K562 (cell line): ENCODE measurements around the gene ABHD16A. TPM values are rescaled to one million over a fixed set of nuclear protein-coding genes. Genes with fewer than 3 reads are reported as not detected.
A peak's percentile ranks its signal among the peaks of the same experiment; 100 is the strongest.

Source experiments
- ARID1B ChIP-seq: fragments of 450-650 bp; IDR thresholded peaks from 2 replicates; pipeline ENCODE4 v1.6.1; 2016; ENCODE audit warnings: antibody characterized with exemption, mild to moderate bottlenecking, inconsistent platforms
- CBFA2T2 ChIP-seq: fragments of 450-650 bp; conservative IDR thresholded peaks from 2 replicates; pipeline ENCODE4 v1.6.1; 2017; ENCODE audit warnings: mild to moderate bottlenecking
- EGR1 ChIP-seq: fragments of 450-650 bp; conservative IDR thresholded peaks from 2 replicates; pipeline ENCODE4 v1.6.1; 2017; ENCODE audit warnings: mild to moderate bottlenecking
- EP300 ChIP-seq: IDR thresholded peaks from 2 replicates; pipeline ENCODE4 v1.6.1; 2012; ENCODE audit warnings: low read length, improper control_type of control experiment
- ETV5 ChIP-seq: sonication (generic); formaldehyde crosslinking; IDR thresholded peaks from 2 replicates; pipeline ENCODE4 v1.4.0; 2020; ENCODE audit warnings: low read depth, mild to moderate bottlenecking, missing genetic modification reagents
- HSF4 ChIP-seq: fragments of 250-450 bp; sonication (Bioruptor Pico); IDR thresholded peaks from 2 replicates; pipeline ENCODE4 v2.1.2; 2022; ENCODE audit warnings: mild to moderate bottlenecking, moderate library complexity, borderline replicate concordance
- JUND ChIP-seq, 2 experiments: IDR thresholded peaks; 2 replicates in 1 of 2; 3 replicates in 1 of 2; pipeline ENCODE4 v1.6.1; 2011; ENCODE audit warnings: borderline replicate concordance in 2 of 2, low read depth in 2 of 2, low read length in 2 of 2, improper control_type of control experiment in 1 of 2, missing biosample characterization in 1 of 2, missing genetic modification characterization in 1 of 2, missing genetic modification reagents in 1 of 2
- KAT8 ChIP-seq: fragments of 450-650 bp; IDR thresholded peaks from 2 replicates; pipeline ENCODE4 v1.6.1; 2016; ENCODE audit warnings: low read depth, mild to moderate bottlenecking
- L3MBTL2 ChIP-seq: fragments of 450-650 bp; IDR thresholded peaks from 2 replicates; pipeline ENCODE4 v1.6.1; 2016; ENCODE audit warnings: mild to moderate bottlenecking, moderate library complexity
- MEF2D ChIP-seq: conservative IDR thresholded peaks from 2 replicates; pipeline ENCODE4 v1.6.1; 2016; ENCODE audit warnings: low read depth, missing genetic modification characterization, missing compliant biosample characterization
- MIER1 ChIP-seq: fragments of 450-650 bp; IDR thresholded peaks from 2 replicates; pipeline ENCODE4 v1.6.1; 2016; ENCODE audit warnings: antibody characterized with exemption, mild to moderate bottlenecking, low read depth
- NR4A1 ChIP-seq, 2 experiments: fragments of 250-450 bp in 1 of 2; fragments of 450-650 bp in 1 of 2; sonication (Bioruptor Pico) in 1 of 2; IDR thresholded peaks; 2 replicates each; pipeline versions ENCODE4 v1.4.0 to v1.6.1; 2016 to 2020; ENCODE audit warnings: mild to moderate bottlenecking in 2 of 2, missing compliant biosample characterization in 1 of 2, missing genetic modification characterization in 1 of 2, moderate library complexity in 1 of 2
- SMAD4 ChIP-seq: fragments of 250-450 bp; sonication (Bioruptor Pico); conservative IDR thresholded peaks from 2 replicates; pipeline ENCODE4 v1.8.0; 2021; ENCODE audit warnings: inconsistent platforms, mild to moderate bottlenecking, moderate library complexity
- SMARCA4 ChIP-seq: fragments of 450-650 bp; IDR thresholded peaks from 2 replicates; pipeline ENCODE4 v1.6.1; 2016
- SPI1 ChIP-seq: IDR thresholded peaks from 2 replicates; pipeline ENCODE4 v1.6.1; 2011; ENCODE audit warnings: low read depth, low read length, control low read depth, borderline replicate concordance
- TCF3 ChIP-seq: sonication (generic); formaldehyde crosslinking; IDR thresholded peaks from 2 replicates; pipeline ENCODE4 v1.4.0; 2020; ENCODE audit warnings: mild to moderate bottlenecking, missing genetic modification reagents
- THRAP3 ChIP-seq: fragments of 450-650 bp; IDR thresholded peaks from 2 replicates; pipeline ENCODE4 v1.6.1; 2016; ENCODE audit warnings: mild to moderate bottlenecking, inconsistent platforms, borderline replicate concordance
- ZBTB8A ChIP-seq: fragments of 450-650 bp; IDR thresholded peaks from 2 replicates; pipeline ENCODE4 v1.6.1; 2018; ENCODE audit warnings: mild to moderate bottlenecking, moderate library complexity; ENCODE audit not compliant: partially characterized antibody
- ZC3H11A ChIP-seq: IDR thresholded peaks from 2 replicates; pipeline ENCODE4 v1.6.1; 2012; ENCODE audit warnings: low read depth, low read length, improper control_type of control experiment
- ZFPM2 ChIP-seq: fragments of 250-450 bp; sonication (Bioruptor Pico); IDR thresholded peaks from 2 replicates; pipeline ENCODE4 v1.5.1; 2022; ENCODE audit warnings: mild to moderate bottlenecking
- ZFX ChIP-seq: sonication (generic); formaldehyde crosslinking; IDR thresholded peaks from 2 replicates; pipeline ENCODE4 v1.8.0; 2022; ENCODE audit warnings: mild to moderate bottlenecking, missing genetic modification reagents, moderate library complexity
- ZNF583 ChIP-seq: fragments of 250-450 bp; sonication (Bioruptor Pico); IDR thresholded peaks from 2 replicates; pipeline ENCODE4 v1.4.0; 2020
- polyA plus RNA-seq, 8 experiments: library from polyadenylated mRNA; depleted of rRNA in 4 of 8; stranded (reverse) in 5 of 8; unstranded in 3 of 8; fragments of >200 nt; fragmentation: Nextera tagmentation in 2 of 8; fragmentation: Illumina TruSeq in 1 of 8; extraction: Ambion mirVana in 2 of 8; extraction: Trizol in 1 of 8; gene quantifications; 2 replicates each; pipeline versions ENCODE4 v1.2.1 to v1.2.3, GENCODE V29; 2011 to 2014; ENCODE audit warnings: inconsistent platforms in 1 of 8, missing spikeins in 1 of 8
- total RNA-seq, 7 experiments: library from RNA; depleted of rRNA in 6 of 7; stranded (reverse); fragments of >200 nt in 6 of 7; fragmentation: Illumina TruSeq in 2 of 7; extraction: Trizol in 2 of 7; gene quantifications; 2 replicates each; pipeline versions ENCODE4 v1.2.1 to v1.2.3, GENCODE V29; 2011 to 2021; ENCODE audit warnings: low replicate concordance in 1 of 7
- TF ChIP-seq, protein P1 (sequence below), 3 experiments: fragments of 200-800 bp in 1 of 3; sonication (Bioruptor generic) in 1 of 3; sonication (generic) in 1 of 3; formaldehyde crosslinking in 1 of 3; IDR thresholded peaks; 2 replicates each; pipeline versions ENCODE4 v1.6.1 to v1.8.0; 2016 to 2022; ENCODE audit warnings: mild to moderate bottlenecking in 2 of 3, missing compliant biosample characterization in 2 of 3, missing genetic modification characterization in 2 of 3, missing genetic modification reagents in 1 of 3
- TF ChIP-seq, protein P2 (sequence below), 3 experiments: IDR thresholded peaks in 2 of 3; conservative IDR thresholded peaks in 1 of 3; 2 replicates each; pipeline ENCODE4 v1.5.1; 2011 to 2012; ENCODE audit warnings: low read length in 3 of 3, mild to moderate bottlenecking in 3 of 3, control low read depth in 2 of 3, improper control_type of control experiment in 1 of 3, inconsistent platforms in 1 of 3, low read depth in 1 of 3, mixed read lengths in 1 of 3, moderate library complexity in 1 of 3; ENCODE audit not compliant: insufficient read depth in 2 of 3
- TF ChIP-seq, protein P3 (sequence below), 2 experiments: fragments of 250-450 bp in 1 of 2; fragments of 450-650 bp in 1 of 2; sonication (Bioruptor Pico) in 1 of 2; IDR thresholded peaks; 2 replicates each; pipeline versions ENCODE4 v1.6.1 to v1.8.0; 2016 to 2021; ENCODE audit warnings: mild to moderate bottlenecking in 2 of 2, moderate library complexity in 2 of 2, missing compliant biosample characterization in 1 of 2, missing genetic modification characterization in 1 of 2

Gene ABHD16A
- total and polyA plus RNA-seq, 9 of the 15 experiments (the other 6 are each of a cell fraction or from before 2014, with no cell fraction given), result 25.8 to 120 (median 81.6) TPM

DNA sequence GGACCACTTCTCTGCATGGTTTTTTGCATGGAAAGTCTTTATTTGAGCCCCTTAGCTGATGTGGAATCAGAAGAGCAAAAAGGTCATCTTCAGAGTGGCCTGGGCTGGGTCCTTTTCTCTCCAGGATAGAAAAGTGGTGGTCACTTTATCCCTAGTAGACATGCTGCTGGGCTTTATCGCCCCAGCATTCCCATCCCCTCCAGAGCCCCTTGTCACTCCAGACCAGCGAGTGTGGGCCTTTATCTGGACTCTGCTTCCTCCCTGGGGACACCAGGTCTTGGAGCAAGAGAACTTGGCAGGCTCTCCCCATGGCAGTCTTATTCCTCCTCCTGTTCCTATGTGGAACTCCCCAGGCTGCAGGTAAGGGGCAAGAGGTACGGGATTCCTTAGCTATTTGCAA, 3.5 kb upstream of the ABHD16A start, which contains the start of gene LY6G6F (continued):
- TF ChIP-seq SPI1 (peak; percentile 12; the same call in 1 of the 2 replicates), ETV5 (0 out of 2 replicates have a peak, but pooled peaks have one; percentile 31), HSF4 (CRISPR knock-in tag) (no peak), SMAD4 (CRISPR knock-in tag) (0 out of 2 replicates have a peak, but pooled peaks have one; percentile 9), ARID1B (peak; percentile 47), CBFA2T2 (peak; percentile 56), ZC3H11A (0 out of 2 replicates have a peak, but pooled peaks have one; percentile 24), EP300 (peak; percentile 26; the same call in 1 of the 2 replicates), EGR1 (no peak), ZBTB8A (no peak), TCF3 (CRISPR knock-in tag) (peak; percentile 63), MIER1 (no peak), SMARCA4 (peak; percentile 25; the same call in 1 of the 2 replicates), THRAP3 (no peak), L3MBTL2 (peak; percentile 33; the same call in 1 of the 2 replicates), NR4A1 (CRISPR knock-in tag; IDR thresholded peaks at IDR 0.05) (0 out of 2 replicates have a peak, but pooled peaks have one; percentile 14), NR4A1 (tag; IDR thresholded peaks at IDR 0.05) (0 out of 2 replicates have a peak, but pooled peaks have one; percentile 34), ZNF583 (CRISPR knock-in tag) (peak; percentile 10; the same call in 1 of the 2 replicates), KAT8 (0 out of 2 replicates have a peak, but pooled peaks have one; percentile 7), ZFX (CRISPR knock-in tag) (0 out of 2 replicates have a peak, but pooled peaks have one; percentile 12), MEF2D (tag) (0 out of 2 replicates have a peak, but pooled peaks have one; percentile 24), ZFPM2 (no peak), JUND (IDR thresholded peaks at IDR 0.05; ENCODE audit: borderline replicate concordance, low read depth, low read length) (peak; percentile 12; the same call in 1 of the 2 replicates), JUND (tag; IDR thresholded peaks at IDR 0.05; ENCODE audit: borderline replicate concordance, low read depth, low read length) (no peak)
- TF ChIP-seq, protein P1, sequence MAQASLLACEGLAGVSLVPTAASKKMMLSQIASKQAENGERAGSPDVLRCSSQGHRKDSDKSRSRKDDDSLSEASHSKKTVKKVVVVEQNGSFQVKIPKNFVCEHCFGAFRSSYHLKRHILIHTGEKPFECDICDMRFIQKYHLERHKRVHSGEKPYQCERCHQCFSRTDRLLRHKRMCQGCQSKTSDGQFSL (CRISPR knock-in tag; IDR thresholded peaks at IDR 0.05), result no peak
- TF ChIP-seq, protein P1 (tag; IDR thresholded peaks at IDR 0.05), result no peak
- TF ChIP-seq, protein P2, sequence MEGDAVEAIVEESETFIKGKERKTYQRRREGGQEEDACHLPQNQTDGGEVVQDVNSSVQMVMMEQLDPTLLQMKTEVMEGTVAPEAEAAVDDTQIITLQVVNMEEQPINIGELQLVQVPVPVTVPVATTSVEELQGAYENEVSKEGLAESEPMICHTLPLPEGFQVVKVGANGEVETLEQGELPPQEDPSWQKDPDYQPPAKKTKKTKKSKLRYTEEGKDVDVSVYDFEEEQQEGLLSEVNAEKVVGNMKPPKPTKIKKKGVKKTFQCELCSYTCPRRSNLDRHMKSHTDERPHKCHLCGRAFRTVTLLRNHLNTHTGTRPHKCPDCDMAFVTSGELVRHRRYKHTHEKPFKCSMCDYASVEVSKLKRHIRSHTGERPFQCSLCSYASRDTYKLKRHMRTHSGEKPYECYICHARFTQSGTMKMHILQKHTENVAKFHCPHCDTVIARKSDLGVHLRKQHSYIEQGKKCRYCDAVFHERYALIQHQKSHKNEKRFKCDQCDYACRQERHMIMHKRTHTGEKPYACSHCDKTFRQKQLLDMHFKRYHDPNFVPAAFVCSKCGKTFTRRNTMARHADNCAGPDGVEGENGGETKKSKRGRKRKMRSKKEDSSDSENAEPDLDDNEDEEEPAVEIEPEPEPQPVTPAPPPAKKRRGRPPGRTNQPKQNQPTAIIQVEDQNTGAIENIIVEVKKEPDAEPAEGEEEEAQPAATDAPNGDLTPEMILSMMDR (IDR thresholded peaks at IDR 0.05 in 2 of 3, conservative IDR thresholded peaks at IDR 0.05 in 1 of 3; ENCODE audit: insufficient read depth in 2 of 3, low read depth in 1 of 3, low read length in 3 of 3), result peak in 1 of 3 experiments; percentile 3; a peak in 1 of 6 replicates
- TF ChIP-seq, protein P3, sequence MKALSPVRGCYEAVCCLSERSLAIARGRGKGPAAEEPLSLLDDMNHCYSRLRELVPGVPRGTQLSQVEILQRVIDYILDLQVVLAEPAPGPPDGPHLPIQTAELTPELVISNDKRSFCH (CRISPR knock-in tag; IDR thresholded peaks at IDR 0.05), result no peak
- TF ChIP-seq, protein P3 (tag; IDR thresholded peaks at IDR 0.05), result peak; percentile 94
